Stimulated activated CD4-positive, alpha-beta T cell treated with anti-CD3 and anti-CD28 coated beads, Interleukin-15, amount 100 ng/mL, for 1 hour (primary cell): ENCODE data around the gene CDCA4.

Experiments used
- DNase-seq, 2 donors: peaks; one replicate each; pipeline ENCODE4 v3.0.0-alpha.2; 2020; ENCODE audit warnings: low read depth in 1 of 2, low spot score in 1 of 2

Gene CDCA4

DNA sequence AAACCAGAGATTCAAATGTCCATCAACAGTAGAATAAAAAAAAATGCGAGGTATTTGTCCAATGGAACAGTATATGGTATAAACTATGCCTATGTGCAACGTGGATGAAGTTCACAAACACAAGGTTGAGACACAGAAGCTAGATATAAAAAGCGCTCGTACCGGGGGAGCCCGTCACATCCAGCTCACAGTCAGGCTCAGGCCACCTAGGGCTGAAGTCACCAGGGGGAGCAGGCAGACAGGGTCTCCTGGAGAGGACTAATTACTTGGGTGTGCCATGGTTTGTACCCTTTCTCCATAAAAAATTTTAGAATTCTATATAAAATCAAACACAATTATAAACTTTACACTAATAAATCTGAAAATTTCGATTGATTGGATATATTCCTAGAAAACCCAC lies 56.3 kb downstream of the CDCA4 start:
- DNase-seq: no peak
